T follicular helper cell (primary cell): ENCODE measurements around the gene ISCA2.

Experiments
- DNase-seq: peaks from one replicate; pipeline ENCODE4 v3.0.0-alpha.2; 2020; ENCODE audit warnings: low read depth

Gene ISCA2

DNA sequence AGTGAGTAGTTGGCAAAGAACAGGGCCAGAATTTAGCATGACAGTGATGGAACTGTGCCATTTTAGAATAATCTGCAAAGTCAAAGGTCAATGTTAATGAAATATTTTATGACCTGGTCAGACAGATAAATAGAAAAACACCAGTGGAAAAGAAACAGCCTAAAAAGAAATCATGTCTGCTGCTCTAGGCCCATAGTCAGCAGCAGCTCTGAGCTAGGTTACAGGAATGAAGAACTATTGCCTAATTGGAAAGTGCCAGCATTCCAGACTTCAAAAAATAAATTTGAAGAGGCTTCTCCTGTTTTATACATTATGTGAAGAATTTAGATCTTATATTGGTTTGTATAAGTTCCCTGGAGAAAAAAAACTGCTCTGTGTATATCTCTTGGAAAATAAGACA is 10.2 kb upstream of the ISCA2 start:
- DNase-seq, result no peak

DNA sequence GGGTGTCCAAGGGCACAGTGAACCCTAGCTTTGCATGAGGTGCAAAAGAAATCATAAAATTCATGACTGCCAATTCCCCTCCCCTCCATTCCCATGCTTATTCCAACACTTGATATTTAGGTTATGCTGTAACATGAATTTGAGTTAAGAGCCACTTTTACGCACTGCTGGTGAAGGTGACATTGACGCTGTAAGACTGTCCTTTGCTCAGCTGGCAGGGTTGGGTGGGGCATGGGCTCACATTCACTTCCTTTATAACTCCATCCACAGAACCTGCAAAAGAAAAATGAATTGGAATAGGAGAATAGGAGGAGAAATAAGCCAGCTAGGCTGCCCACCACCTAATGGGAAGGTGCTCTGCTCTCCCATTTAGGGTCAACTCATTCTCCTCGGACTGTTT is 7.4 kb upstream of the ISCA2 start:
- no peak for DNase-seq

DNA sequence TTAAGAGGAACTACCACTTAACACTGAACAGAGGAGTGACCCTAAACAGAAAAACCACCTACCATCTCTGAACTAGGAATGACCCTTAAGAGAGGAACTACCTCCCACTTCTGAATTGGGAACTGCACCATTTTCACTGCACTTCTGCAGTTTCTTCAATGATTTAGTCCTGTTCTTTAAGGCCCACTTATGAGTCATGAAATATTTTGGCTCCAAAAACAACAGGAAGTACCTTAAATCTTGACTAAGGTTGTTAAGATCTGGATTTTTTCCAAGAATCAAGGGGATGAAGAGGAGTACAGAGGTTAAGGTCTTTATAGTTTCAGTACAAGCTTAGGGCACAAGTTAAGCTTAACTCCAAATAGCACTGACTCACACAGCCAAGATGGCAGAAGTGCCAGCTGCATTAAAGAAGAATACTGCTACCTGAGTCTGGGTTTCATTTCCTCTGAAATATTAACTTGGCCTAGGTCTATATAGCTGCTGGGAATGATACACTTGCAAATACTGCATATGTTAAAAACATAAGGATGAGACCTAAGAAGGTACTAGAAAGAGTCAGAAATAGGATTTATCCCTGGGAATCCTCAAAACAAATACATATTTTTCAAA is 4.7 kb upstream of the ISCA2 start:
- DNase-seq, result no peak

DNA sequence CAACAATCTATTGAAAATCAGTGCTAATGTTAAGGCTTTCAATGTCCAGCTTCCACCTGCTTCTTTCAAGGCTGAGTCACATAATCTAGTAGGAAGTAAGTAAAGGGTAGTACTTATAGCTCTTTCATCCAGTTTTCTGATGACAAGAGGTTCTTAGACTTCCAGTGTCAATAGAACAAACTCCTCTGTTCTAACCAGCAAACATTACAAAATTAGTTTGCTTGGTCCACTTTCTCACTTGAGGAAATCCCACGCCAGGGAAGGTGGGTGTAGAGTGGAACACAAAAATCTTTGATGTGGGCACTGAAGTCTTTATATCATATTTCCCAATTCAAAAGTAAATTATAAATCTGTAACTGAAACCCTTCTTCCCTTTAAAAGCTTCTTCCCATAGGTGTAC is 3.1 kb upstream of the ISCA2 start:
- DNase-seq, result no peak

DNA sequence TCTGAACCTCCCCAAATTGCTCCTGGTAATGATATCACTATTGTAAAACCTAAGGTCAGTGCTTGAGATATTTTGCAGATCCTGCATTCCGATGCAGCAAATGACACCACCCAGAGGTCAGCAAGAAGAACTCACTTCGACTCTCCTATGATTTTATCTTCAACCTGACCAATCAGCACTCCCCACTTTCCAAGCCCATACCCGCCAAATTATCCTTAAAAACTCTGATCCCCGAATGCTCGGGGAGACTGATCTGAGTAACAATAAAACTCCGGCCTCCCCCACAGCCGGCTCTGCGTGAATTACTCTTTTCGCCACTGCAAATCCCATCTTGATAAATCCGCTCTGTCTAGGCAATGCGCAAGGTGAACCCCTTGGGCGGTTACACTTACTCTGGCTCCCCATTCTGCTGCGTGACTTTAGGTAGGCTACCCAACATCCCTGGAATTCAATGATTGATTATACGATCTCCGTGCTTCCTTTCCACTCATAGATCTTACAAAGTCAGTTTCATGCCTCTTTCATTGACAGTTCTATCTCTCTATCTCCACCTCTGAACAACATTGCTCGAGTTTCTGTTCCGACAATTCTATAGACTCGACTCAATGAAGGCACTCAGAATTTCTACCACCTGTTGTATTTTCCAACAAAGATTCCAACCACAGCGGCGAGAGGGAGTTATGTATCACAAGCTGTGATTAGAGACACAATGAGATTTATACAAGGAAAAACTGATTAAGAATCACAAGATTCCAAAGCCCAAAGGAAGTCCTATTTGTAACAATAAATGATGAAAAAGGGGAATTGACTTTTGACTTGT is 1.4 kb upstream of the ISCA2 start:
- DNase-seq, result no peak

DNA sequence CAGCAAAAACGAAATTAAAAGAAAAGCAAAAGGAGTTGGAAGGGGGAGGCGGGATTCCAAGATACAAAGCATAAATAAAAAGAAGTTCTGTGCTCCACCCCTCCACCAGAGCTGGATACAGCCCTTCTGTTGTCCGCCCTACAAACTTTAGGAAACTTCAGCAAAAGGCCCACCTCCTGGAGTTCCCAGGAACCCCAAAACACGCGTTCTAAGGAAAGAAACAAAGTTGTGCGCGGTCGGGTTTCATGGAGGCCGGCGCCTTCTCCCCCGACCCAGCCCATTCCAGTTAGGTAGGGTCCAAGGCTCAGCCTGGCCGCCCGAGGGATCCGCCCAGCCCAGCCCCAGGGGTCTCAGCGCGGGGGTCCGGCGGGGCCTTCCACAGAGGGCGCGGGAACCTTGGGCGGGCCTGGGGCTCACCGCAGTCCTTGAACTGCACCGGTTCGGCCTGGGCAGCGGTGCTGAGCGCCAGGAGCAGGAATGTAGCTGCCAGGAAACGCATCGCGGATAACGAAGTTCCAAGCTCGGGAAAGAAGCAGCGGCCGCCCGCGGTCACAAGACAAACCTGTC is 706 bp upstream of the ISCA2 start, which contains the start of gene NPC2:
Gene NPC2 (minus strand): TSS at position 530 of the 567 bp plus-strand sequence. CDS start 31 bp downstream, at position 499.
- DNase-seq, result no peak

DNA sequence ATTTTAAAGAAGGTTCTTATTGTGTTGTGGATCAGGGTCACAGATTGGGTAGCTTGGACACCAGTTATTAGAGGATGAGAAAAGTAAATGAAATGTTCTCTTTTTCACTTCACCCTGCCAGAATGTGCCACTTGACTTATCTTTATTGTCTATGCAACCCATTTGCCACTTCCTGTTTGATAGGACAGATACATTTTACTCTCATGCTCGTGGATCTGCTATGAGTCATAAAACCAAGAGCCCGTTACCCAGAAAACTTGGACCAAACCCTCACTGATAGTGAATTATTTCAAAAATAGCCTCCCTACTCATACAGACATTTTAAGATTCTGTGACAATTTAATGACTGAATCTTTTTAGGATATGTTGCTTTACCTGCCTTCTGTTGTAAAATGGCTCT is 1.8 kb downstream of the ISCA2 start:
- DNase-seq, result no peak

DNA sequence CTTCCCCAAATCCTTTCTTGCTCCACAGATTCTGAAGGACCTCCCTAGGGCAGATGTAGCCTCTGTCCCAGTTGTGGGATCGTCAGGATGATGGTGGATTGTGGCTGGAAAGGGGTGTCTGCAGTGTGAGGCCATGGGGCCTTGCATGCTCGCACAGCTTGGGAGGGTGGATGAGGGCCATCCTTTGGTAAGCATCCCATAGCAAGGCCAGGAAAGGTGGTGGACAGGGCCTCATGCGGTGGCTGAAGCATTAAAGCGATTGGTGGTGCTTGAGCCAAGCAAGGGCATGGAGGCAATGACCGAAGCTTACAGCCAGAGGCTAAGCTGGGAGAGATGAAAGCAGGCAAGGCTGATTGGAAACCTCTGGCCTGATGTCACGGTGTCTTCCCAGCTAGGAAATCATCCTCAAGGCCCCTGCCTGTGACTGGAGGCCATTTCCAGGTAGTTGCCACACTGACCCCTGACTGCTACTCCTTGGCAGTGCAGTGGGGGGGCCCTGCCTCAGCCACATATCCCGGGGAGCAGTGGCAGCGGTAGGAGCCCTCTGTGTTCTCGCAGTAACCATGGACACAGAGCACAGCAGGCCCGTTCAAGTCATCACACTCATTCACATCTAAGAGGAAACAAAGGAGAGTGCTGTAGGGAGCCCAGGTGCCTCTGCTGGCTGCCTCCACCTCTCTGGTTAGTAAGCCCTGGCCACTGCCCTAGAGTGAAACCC is 7.0 kb downstream of the ISCA2 start:
- no peak for DNase-seq

DNA sequence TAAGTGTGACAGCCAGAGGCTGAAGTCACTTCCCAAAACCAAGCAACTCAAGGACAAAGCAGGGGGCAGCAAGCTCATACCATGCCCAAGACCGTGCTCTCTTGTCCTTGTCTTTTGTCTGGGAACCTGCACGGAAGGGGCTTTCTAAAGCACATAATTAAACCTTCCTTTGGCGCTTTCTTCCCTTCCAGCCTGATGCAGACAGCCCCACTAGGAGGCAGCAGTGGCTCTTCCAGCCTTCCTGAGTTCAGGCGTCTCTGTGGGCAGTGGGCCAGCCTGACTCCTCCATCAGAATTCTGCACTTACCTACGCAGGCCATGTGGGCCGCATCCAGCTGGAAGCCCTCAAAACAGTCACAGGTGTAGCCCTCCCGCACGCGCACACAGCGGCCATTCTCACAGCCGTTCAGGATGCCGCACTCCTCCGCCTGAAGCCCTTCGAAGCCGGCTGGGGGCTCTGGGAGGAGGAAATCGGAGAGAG is 7.6 kb downstream of the ISCA2 start:
- no peak for DNase-seq

DNA sequence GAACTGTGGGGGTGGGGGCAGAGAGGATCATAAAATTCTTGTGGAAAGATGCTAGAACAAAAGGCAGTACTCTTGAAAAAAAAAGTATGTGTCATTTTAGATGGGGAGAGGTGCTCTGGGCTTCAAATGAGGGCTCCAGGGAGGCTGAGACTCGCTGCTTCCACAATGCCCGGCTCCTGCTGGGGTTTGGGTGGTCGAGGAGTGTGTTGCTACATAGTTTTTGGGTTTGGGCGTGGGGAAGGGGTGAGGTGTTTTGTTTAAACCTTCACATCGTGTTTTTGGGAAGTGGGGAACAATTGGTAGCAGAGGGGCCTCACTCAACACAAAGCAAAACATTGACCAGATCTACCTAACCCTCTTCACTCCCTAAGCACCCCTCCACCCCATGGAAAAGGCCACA is 8.1 kb downstream of the ISCA2 start:
- DNase-seq, result no peak

DNA sequence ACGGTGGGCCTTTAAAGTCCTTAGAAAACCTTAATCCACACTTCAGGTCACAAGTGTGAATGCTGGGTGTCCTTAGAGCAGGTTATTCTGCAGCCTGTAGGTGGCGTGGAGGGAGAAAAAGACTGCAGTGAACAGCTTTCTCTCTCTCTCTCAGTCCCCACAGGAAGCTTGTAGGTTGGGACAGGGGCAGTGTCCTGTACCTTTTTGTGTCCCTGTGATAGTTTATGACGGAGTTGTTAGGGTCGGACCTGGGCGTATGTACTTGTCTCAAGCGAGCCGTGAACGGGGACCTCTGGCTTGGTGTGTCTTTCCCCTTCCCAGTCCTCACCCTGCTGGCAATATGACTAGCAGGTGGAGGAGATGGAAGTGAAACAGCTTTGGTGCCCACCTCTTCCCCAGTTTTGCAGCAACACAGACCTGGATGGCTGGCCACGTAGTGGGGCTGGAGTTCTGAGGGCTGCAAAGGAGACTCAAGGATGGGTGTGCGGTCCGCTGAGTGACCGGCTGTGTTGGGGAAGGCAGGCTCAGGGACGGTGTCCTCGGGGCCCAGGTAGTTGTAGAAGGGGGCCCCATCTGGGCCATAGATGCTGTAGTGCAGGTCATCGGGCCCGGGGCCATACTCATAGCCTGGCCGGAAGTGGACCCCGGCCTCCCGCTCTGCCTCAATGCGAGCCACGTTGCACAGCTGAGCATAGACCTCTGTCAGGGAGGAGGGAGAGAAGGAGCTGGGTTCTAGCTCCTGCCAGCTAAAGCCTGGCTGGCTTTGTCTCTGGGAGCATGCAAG is 8.9 kb downstream of the ISCA2 start:
- DNase-seq, result no peak

DNA sequence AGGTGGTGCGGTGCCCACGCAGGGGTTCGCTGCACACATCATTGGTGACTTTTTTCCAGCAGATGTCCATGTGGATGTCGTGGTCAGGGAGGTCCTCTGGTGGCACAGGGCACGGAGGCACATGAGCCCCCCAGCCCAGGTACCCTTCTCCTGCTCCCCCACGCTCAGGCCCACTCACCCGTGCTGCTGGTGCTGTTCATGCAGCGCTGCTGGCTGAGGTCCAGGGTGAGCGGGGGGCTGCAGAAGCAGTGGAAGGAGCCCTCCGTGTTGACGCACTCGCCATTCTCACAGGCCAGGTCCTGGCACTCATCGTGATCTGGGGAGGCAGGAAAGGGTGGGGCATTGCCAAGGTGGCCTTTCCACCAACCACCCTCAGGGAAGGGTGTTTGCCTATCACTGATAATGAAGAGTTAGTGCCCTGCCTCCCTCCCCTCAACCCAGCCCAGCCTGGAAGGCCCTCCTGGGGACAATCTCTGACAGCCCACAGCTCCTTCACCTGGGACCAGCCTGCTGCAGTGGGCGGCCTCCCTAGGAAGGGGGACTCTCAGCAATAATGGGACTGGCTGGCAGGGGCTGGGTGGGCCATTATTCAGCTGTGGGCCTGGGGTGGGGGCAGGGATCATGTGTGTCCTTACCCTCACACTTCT is 9.8 kb downstream of the ISCA2 start:
- DNase-seq, result no peak

DNA sequence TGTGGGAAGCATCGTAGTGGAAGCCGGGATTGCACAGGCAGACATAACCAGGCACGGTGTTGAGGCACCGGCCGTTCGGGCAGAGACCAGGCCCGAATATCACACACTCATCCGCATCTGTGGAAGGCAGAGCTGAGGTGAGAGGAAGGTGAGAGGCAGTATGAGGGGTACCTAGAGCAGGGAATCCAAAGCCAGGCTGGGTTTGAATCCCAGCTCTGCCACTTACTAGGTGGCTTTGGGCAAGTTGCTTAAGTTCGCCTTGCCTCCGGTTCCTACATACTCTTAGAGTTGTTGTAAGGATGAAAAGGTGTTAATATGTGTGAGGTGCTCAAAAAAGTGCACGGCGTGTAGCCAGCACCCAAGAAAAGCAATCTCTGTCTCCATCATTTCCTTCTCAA is 10.4 kb downstream of the ISCA2 start:
- DNase-seq, result no peak

DNA sequence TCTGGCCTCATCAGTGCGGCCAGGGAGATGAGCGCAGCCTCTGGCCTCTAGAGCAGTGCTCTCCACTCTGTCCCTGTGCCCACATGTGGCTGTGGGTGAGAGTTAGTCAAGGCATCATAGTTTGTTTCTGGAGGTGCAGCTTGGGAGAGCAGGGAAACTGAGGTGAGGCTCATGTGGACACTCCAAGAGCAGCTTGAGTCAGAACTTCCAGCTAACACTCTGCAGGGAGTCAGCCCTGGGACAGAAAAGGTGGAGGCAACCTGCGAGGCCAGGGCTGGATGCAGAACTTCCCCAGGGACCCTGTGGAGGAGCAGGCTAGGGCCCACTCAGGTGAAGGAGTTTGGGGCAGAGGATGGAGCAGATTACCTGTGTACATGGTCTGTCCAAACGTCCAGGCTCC is 10.8 kb downstream of the ISCA2 start:
- no peak for DNase-seq

DNA sequence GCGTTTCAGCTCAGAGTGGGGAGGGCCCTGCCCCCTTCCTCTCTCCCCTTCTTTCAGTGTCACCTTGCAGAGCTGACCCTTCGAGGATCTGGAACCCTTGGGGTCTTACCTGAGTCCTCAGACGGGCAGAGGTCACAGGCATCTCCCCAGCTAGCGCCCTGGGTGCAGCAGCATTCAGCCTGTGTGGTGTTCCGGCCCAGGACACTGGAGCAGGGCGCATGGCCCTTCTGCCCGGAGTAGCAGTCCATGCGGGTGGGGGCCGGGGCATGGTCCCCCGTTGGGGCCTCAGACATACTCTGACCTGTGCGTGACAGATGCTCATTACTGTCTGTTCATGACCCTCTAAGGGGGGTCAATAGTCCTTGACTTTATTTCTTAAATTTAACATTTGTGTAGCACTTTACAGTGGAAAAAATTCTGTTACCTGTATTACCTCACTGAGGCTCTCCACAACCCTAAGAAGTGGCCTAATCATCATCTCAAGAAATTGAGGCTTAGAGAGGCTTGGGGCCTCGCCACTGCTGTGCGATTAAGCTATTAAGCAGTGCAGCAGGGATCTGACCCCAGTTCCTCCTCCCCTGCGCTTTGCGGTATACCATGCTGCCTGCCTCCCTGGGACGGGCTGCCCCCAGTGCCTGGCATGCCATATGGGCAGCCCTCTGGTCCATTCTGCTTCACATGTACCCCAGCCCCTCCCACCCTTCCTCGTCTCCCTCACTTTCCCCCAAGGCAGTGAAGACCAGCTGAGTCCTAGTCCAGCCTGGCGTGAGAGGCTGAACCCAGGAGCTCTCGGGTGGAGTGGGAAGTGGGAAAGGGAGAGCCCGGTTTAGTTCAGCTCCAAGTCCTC is 11.5 kb downstream of the ISCA2 start:
- DNase-seq, result no peak

DNA sequence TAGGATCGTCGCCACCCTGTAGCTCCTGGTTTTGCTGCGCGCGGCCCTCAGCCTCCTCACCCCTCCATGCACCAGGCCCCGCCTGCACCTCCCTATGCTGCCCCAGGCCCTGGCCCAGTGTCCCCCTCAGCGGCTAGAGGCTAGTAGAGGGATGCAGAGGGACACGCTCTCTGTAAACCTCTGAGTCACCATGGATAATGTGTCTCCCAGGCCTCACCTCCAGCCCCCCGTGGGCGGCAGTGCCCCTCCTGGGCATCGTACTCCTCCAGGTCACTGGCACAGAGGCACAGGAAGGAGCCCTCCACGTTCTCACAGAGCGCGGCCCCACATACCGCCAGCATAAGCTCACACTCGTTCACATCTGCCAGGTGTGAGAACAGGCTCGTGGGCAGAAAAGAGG is 12.3 kb downstream of the ISCA2 start:
- no peak for DNase-seq

DNA sequence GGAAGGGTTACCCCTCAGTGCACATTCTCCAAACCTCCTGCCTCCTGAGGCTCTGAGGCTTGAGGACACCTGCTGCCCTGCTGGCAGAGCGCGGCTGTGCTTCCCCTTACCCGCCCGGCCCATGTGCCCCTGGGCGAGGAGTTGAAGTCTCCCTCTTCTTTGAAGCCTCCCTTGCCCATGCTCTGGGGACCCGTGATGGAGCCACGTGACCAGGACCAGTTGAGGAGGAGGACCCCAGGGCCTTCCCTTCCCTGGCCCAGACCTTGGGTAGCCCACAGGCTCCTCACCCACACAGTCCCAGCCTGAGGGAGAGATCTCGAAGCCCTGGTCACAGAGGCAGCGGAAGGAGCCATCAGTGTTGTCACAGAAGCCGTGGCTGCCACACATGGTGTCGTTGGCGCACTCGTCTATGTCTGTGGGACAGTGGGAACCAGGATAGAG is 12.9 kb downstream of the ISCA2 start:
- DNase-seq, result no peak

DNA sequence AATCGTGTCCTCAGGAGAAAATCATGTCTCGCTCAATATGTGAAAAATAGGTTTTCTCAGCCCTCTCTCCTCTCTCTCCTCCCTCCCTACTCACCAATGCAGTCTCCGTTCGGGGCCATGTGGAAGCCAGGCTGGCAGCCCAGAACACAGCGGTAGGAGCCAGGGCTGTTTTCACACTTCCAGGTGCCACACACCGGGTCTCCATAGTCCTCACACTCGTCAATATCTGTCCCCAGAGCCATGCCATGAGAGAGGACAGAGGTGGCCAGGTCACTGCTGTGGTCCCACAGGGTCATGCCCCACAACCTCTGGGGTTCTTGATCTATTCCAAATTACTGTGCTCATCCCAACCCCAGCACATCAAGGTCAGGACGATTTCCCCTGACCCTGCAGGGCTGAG is 13.5 kb downstream of the ISCA2 start:
- no peak for DNase-seq

DNA sequence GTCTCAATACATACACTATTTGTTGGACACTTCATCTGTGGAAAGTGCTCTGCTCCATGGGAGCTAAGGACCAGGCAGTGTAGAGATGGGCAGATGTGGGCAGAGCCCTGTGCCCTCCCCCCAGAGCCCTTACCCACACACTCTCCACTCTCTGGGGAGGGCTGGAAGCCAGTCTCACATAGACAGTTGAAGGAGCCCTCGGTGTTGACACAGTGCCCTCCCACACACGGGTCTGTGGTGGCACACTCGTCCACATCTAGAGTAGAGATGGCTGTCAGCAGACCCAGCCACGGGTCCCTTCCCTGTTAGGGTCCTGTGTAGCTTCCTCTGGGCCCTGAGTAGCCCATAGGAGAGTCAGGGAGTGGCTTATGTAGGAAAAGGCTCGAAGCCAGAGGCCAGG is 14.3 kb downstream of the ISCA2 start:
- no peak for DNase-seq

DNA sequence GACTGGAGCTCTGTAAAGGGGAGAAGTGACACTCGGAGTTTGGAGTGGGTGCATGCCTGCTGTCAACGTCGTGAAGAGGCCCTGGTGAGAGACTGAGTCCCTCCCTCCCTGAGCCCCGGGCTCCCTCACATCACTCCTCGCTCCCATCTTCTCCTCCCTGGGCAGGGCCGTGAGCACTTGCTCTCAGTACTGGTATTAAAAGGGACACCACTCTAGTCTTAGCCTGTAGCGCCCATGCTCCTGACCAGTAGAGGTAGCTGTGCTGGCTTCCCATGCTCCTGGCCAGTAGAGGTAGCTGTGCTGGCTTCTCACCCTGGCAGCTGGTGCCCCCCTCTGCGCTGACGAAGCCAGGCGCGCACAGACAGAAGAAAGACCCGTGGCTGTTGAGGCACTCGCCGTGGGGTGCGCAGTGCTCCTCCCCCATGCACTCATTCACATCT is 14.7 kb downstream of the ISCA2 start:
- no peak for DNase-seq
